Cardiac septum (tissue), 1 donor: Measurements from ENCODE around the gene AFAP1. TPM values are rescaled to one million over a fixed set of nuclear protein-coding genes. Genes with fewer than 3 reads are reported as not detected.

Experiments
- DNase-seq: peaks from one replicate; pipeline ENCODE4 v3.0.0-alpha.2; 2020; ENCODE audit warnings: low spot score
- intact Hi-C: fragments of 100-400 bp; cut with DNase I; formaldehyde crosslinking; loops from one replicate; pipeline ENCODE4 v1.14.0; 2022
- total RNA-seq: library from RNA; stranded (reverse); fragmentation: NEBNext Ultra II Directional; extraction: Animal tissue kit (Norgen Biotek cat#: 25700); gene quantifications from one replicate; pipeline ENCODE4 v1.2.1, GENCODE V29; 2021
- donor health status: DM: no; HTN: no; CAD: no.

Gene AFAP1
- total RNA-seq, 1 donor from 2014 or later, result 8.7 TPM

DNA sequence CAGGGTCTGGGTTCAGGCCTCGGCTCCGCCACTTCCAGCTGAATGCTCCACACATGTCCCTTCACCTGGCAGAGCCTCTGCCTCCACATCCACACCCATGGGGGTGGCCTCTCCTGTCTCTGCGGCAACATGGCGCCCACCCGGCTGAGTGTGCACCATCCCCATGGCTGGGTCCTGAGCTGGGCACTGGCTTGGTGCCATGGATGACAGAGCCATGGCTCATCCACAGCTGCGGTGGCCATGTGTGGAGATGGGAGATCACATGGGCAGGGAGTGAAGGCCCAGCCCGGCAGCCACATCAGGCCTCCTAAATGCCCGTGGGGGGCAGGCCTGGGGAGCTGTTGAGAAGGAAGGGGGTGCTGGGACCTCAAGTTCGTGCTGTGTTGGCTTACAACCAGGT, 213.7 kb downstream of the AFAP1 start:
- no peak for DNase-seq
- intact Hi-C loops, result no loop called here

DNA sequence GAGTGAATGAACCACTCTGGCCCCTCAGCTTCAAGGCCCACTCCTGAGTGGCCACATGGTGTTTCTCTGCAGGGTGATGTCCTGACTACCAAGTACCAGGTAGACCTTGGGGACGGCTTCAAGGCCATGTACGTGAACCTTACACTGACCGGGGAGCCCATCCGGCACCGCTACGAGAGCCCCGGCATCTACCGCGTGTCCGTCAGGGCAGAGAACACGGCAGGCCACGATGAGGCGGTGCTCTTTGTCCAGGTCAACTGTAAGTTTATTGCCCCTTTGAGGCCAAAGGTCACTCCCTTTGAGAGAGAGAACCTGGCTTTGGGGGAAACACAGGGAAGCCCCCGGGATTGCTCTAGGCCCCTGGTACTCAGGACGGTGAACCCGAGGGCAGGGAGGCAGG, 216.0 kb downstream of the AFAP1 start:
- intact Hi-C loops, result no loop called here
- no peak for DNase-seq

DNA sequence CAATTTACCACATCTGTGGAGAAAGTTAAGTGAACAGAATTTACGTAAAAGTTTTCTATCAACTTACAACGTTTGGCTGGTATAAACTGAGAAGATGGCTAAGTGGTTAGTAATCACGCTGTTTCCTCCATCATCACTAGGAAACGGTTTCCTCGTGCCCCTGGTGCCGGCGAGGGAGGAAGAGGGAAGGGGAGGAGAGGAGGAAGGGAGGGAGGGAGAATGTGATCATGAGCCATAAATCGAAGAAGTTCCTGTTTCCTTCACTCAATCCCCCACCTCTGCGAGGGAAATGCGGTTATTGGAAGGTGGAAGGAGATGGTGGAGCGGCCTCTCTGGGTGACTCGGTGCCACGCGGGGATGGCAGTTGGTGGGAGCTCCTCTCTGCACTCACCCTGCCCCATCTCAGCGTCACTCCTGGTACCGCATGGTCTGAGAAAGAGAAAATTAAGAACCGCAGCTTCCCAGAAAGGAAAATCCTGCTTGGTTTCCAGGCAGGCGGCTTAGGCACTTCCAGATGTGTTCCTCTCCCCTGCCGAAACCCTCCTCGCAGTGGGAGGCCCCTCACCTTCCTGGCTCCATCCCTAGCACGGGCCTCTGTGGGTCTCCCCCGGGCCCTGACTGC, 216.8 kb downstream of the AFAP1 start:
- intact Hi-C loops, result no loop called here
- no peak for DNase-seq

DNA sequence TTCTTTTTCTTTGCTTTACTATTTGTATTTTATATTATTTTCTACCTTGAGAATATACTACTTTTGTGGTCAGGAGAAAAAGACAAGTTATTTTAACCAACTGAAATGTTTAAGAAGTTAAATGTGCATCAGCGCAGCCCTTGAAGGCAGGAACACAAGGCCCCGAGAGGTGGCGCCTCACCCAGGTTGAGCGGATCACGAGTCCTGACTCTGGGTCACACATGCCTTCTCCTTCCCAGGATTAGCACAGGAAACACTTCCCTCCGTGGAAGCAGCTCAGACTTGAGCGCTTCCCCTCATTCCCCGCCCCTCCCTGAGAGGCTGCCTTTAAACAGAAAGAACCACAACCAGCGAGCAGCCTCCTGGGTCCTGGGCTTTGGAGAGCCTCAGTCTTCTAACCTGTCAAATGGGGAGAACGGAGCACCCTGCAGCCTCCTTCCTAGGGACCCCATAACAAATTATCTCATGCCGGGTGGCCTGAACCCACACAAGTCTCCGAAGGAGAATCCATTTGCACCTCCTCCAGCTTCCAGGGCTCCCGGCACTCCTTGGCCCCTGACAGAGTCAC, 217.6 kb downstream of the AFAP1 start:
- intact Hi-C loops, result no loop called here
- no peak for DNase-seq

DNA sequence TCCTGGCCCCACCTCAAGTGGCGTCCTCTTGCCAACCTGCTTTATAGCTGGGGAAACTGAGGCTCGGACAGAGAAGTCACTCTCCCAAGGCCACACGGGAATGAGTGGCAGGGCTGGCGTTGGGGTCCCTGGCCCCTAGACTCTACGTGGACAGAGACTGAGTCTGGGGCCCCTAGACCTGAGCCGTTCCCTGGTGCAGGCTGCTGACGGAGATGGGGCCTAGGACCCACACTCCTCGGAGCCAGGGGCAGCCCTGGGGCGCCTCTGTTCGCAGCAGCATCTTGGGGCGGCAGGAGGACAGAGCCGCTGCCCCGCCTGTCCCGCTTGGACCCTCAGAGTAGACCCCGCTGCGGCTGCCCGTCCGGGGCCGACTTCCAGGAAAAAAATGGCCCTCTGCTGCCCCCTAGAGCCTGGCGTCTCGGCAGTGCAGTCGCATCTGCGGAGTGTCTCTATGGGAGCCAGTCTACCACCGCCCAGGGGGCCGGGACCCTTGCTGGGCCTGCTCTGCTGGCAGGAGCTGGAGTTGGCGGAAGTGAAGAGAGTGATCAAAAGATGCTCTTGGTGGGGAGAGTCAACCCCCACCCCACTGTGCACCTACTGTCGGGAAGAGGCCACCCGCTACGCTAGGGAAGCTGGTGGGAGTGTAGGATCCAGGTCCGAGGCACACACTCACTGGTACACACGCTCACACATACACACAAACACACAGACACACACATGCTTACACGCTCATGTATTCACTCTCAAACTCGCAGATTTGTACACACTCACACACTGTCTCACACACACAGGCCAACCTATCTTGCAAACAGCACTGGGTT, 220.1 kb downstream of the AFAP1 start:
- intact Hi-C loops, result loop anchor here (1.0 to 10.0 kb wide), 3 partner anchors 257 to 527 kb away; partner anchors contain the start of gene SORCS2

DNA sequence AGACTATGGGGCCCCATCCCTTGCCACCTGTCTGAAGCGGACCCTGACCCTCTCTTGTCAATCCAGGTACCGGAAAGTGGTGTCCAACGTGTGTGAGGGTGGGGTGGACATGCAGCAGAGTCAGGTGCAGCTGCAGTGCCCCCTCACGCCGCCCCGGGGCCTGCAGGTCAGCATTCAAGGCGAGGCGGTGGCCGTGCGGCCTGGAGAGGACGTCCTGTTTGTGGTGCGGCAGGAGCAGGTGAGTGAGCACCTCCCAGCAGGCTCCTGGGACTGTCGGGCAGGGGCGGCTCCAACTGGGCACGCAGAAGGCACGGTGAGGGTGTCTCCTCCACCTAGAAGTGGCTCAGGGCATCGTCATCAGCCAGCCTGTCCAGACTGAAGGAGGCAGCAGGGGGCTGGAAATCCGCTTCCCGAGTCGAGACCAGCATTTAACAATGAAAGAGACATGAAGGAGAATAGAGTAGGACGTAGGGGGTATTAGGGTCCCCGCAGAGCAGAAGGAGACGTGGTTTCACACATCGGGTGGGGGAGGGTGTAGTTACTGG, 221.6 kb downstream of the AFAP1 start:
- DNase-seq, result no peak
- intact Hi-C loops, result loop anchor here (2.0 to 10.0 kb wide), 2 partner anchors 255 to 413 kb away; no protein-coding TSS in a partner anchor

More for the DNA sequence above, 220.1 kb downstream of the AFAP1 start:
- DNase-seq, result no peak

DNA sequence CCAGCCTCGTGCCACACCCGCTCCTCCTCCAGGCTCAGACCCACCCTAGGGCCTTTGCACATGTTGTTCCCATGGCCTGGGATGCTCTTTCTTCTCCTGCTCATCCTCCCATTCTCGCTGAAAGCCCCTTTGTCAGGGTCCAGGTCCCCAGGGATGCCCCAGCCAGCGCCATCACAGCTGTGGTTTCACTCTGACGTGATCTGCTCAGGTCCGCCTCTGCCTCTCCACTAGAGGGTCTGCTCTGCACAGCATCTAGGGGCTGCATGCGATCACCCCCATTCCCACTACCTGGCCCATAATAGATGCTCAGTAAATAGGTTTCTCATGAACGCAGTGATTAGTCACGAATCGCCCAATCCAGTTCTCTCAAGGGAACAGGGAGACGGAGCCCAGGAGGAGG, 222.5 kb downstream of the AFAP1 start:
- no peak for DNase-seq

DNA sequence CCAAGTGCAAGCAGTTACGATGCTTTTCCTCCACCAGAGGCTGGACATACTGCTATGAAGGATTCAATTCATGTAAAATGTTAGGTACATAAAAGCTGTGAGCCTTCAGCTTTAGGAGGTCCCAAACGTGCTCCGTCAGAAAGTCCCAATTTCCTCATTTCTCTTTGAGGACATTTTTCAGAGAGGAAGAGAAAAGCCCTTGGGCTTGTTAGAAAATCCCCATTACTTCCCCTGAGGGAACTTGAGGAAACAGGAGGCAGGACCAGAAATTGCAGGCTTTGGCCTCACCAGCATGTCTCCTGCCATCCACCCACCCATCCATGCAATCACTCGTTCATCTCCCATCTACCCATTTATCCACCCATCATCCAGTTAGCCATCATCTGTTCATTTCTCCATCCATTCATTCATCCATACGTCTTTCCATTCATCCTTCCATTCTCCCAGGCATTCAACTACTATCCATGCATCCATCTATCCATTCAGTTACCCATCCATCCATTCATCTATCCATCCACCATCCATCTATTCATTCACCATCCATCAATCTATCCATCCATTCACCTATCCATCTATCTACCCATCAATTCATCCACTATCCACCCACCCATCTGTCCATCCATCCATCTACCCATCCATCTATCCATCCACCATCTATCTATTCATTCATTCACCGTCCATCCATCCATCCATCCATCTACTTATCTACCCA, 223.5 kb downstream of the AFAP1 start:
- intact Hi-C loops, result loop anchor here (10.0 kb wide), 1 partner anchor 411 kb away; no protein-coding TSS in a partner anchor
- DNase-seq, result no peak

More for the DNA sequence above, 222.5 kb downstream of the AFAP1 start:
- intact Hi-C loops, result loop anchor here (10.0 kb wide), 1 partner anchor 412 kb away; no protein-coding TSS in a partner anchor

DNA sequence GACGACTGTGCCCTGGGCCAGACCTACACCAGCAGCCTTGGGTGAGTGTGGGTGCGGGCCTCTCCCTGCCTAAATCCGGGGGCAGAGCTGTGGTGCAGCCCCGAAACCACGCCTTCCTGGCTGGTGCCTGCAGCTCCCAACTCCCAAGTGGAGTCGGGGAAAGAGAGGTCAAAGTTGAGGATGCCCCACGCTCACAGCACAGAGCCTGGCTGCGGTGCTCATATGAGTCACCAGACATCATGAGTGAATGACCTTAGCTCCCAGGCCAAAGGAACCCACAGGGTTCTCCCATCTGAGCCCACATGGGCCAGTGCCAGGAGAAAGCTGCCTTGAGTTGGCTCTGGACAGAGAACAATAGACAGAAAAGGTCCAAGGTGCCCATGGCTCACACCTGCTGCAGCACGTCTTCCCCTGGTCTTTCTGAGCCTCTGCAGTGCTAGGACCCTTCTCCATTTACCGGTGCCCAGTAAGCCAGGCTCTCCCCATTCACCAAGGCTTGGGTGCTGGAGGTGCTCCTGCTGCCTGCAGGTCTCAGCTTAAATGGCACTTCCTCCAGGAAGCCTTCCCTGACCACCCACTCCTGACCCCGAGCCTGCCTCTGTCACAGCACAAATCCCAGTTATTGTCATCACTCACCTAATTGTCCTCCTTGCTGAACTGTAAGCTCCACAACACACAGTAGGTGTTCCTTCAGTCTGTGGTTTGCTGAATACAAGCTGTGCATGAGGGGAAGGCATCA, 224.2 kb downstream of the AFAP1 start:
- no peak for DNase-seq
- intact Hi-C loops, result loop anchor here (10.0 kb wide), 1 partner anchor 411 kb away; no protein-coding TSS in a partner anchor

DNA sequence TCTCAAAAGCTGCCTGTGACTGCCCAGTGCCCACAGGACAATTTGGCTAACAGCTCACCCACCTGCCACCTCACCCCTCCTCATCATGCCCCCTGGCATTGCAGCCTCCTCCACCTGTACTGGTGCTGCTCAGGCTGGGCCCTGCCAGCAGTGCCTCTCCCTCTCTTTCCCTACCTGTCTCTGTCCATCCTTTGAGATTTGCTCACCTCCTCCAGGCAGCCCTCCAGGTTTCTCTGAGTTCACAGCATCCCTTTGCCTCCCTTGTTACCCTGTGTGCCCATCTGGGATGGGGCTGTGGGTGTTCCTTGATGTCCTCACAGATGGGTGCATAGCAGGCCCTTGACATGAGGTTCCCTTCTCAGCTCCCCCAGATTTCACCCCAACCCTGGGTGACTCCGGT, 224.9 kb downstream of the AFAP1 start:
- intact Hi-C loops, result loop anchor here (10.0 kb wide), 1 partner anchor 410 kb away; no protein-coding TSS in a partner anchor
- no peak for DNase-seq

DNA sequence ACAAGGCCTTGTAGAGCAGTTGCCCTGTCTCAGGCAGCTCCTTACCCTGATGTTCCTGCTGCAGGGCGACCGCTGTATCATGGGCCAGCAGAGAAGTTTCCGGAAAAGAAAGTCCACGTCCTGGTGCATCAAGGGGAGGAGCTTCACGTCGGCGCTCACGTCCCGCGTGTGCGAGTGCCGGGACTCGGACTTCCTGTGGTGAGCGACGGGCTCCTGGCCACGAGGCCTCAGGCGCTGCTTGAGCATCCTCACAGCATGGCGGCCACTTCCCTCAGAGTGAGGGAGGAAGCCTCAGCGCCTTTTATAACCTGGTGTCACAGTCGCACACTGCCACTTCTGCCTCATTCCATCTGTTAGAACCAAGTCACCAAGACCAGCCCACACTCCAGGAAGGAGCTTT, 225.5 kb downstream of the AFAP1 start:
- intact Hi-C loops, result loop anchor here (10.0 kb wide), 1 partner anchor 409 kb away; no protein-coding TSS in a partner anchor
- DNase-seq, result no peak

DNA sequence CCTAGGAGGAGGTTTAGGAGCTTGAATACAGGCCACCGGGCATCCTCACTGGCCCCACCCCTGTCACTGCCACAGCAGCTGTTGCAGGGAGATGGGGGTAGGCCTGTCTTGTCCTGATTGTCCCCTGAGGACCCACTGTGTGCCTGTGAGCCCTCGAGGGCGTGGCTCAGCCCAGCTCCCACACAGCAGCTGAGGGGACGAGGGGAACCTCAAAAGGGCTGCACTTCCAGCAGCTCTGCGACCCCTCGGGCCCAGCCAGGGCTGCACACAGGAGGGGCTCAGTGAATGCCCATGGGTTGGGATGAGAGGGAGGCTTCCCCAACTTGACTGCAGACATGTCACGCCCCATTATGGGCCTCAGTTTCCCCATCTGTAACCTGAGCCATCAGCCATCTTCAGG, 225.9 kb downstream of the AFAP1 start:
- intact Hi-C loops, result loop anchor here (10.0 kb wide), 1 partner anchor 409 kb away; no protein-coding TSS in a partner anchor
- no peak for DNase-seq

DNA sequence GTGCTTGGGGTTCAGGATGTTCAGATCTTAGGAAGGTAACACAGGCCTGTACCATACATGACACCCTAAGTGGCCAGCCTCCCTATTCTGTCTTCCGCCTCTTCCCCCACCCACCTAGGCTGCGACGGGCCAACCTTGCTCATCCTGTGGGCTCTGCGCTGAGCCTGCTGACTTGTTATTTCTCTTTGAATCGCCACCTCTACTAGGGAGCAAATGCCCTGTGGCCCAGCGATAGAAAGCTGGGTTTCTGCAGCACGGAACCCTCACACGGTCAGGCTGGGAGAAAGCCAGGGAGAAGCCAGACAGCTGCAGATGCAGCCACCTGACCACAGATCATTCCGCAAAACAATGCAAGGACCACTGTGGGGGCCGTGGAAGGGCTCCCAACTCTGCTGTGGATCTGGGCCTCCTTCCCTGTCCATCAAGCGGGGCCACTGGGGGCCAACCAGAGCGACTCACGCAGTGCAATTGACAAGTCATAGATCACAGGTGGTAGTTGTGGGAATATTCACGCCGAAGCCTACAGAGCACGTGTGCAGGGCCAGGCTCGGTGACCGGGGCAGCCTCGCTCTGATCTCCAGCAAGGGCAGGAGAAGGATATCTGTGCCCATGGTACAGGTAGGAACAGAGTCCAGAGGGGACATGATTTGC, 227.5 kb downstream of the AFAP1 start:
- no peak for DNase-seq
- intact Hi-C loops, result loop anchor here (10.0 kb wide), 1 partner anchor 407 kb away; no protein-coding TSS in a partner anchor

DNA sequence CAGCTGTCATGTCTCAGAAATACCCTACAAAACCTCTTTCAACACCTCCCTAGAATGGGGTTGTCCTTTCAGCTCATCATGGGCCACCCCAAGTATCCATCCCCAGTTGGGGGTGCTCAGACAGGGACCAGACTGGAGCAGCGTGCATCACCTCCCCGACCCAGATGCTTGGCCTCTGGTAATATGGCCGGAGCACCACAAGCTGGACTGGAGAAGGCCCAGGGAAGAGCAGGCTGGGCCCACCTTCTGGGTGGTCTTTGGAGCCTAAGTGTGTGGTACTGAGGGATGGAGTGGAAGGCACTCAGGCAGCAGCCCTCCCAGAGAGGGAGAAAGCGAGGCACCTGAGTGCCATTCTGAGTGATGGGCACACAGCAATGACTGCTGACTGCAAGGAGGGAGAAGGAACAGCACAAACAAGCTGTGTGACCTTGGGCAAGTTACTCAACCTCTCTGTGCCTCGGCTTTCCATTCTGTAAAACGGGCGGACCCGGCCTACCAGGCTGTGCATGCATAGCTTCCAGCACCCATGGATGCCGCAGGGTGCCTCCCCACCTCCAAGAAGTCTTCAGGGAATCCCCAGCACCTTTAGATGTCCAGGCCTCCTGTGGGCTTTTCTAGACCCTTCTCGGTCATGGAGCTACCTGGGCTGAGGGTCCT, 228.2 kb downstream of the AFAP1 start:
- intact Hi-C loops, result loop anchor here (10.0 kb wide), 1 partner anchor 407 kb away; no protein-coding TSS in a partner anchor

DNA sequence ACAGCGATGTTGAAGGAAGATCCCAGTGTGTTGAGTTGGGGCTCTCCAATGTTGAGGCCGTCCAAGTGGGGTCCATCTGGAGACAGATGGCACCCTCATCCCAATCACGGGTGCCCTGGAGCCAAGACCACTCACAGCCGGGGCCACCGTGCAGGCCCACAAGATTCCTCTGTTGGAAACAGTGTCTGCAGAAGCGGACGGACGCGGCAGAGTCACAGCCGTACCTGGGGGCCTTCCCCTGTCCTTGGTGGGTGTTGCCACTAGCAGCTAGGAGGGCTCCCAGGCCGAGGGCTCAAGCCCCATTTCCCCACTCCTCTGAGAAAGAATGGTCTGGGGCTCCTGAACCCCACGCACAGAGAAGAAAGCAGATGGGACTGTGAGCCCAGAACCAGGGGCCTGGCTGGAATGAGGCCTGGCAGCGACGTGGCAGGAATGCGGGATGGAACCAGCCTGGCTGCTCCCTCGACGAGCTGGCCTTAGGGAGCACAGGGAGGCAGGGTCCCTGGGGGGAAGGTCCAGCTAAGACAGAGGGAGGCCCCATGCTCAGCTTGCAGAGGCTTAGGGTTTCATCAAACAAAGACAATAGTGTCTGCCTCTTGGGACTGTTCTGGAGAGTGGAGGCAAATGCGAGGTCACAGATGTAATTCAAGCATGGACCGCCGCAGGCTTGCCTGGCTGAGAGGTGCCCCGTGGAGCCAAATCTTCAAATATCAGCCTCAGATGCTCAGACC, 228.9 kb downstream of the AFAP1 start:
- no peak for DNase-seq
- intact Hi-C loops, result loop anchor here (10.0 kb wide), 1 partner anchor 406 kb away; no protein-coding TSS in a partner anchor

More for the DNA sequence above, 228.2 kb downstream of the AFAP1 start:
- DNase-seq, result no peak

DNA sequence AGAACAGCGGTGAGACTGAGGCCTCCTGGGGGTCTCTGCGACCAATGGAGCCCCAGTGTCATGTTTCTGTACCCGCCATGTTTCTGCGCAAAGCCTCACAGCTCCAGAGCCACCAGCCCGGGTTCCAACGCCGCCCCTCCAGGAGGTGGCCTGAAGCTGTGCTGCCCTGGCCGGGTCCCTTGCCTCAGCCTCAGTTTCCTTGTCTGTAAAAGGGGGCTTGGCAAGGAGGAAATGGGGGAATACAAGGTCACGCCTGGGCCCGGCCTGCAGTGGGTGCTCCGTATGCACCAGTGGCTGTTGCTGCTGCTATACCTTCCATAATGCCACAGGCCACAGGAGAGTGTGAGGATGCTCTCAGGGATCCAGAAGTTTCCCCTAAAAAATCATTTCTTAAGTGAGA, 229.5 kb downstream of the AFAP1 start:
- intact Hi-C loops, result loop anchor here (10.0 kb wide), 1 partner anchor 405 kb away; no protein-coding TSS in a partner anchor
- no peak for DNase-seq

DNA sequence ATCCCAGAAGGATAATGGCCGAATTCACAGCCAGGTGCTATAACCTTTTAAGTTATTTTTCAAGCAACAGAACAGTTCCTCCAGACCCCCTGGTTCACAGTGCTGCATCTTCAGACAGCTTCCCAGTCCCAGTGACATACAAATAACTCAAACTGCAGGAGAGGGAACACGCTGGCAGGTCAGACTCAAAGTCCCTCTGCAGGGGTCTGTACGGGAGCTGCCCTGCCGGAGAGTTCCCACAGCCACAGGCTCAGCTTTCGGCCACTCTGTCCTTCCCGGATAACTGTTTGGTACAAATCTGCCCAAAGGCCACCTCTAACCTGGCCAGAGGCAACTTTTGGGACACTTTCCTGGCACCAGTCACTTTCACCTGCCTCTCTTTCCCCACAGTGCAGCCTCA, 230.2 kb downstream of the AFAP1 start:
- intact Hi-C loops, result no loop called here

More for the DNA sequence above, 230.2 kb downstream of the AFAP1 start:
- DNase-seq, result no peak
